Measurements from ENCODE around the gene GSX1.
A peak's percentile ranks its signal among the peaks of the same experiment; 100 is the strongest.
"Not testable (repeated sequence)": the region's sequence is repeated elsewhere in the genome, so short reads cannot be mapped to it uniquely, and the experiment has no call there.

GSX1 gene

GRCh38 chr13:27810461-27810860 is 18.2 kb downstream of the GSX1 start:
- Mint-ChIP-seq H3K4me1 (ENCODE audit: low read depth) (no peaks in the 10 kb centered on the region), H3K36me3 (ENCODE audit: low read depth) (no peaks in the 10 kb centered on the region), H3K9me3 (no peaks in the 10 kb centered on the region), H3K4me3 (no peak overlapping the region), H3K27me3 (peaks cover 63% of the 10 kb centered on the region), H3K27ac (no peak overlapping the region)
- no peak for DNase-seq

GRCh38 chr13:27813826-27814225 is 21.5 kb downstream of the GSX1 start:
- no peaks in the 10 kb centered on the region for H3K36me3 Mint-ChIP-seq (ENCODE audit: low read depth)
- DNase-seq: no peak
- no peaks in the 10 kb centered on the region for H3K9me3 Mint-ChIP-seq
- no peak overlapping the region for H3K27ac Mint-ChIP-seq
- no peaks in the 10 kb centered on the region for H3K4me1 Mint-ChIP-seq (ENCODE audit: low read depth)
- H3K4me3 Mint-ChIP-seq: no peak overlapping the region
- H3K27me3 Mint-ChIP-seq: peaks cover 52% of the 10 kb centered on the region

- not testable (repeated sequence) for H3K4me1 Mint-ChIP-seq (ENCODE audit: low read depth); H3K27ac Mint-ChIP-seq; H3K36me3 Mint-ChIP-seq (ENCODE audit: low read depth); H3K4me3 Mint-ChIP-seq; H3K9me3 Mint-ChIP-seq; DNase-seq
- peaks cover 72% of the 10 kb centered on the region for H3K27me3 Mint-ChIP-seq
These were observed 25.5 kb downstream of the GSX1 start for GRCh38 chr13:27817832-27818231.

- no peaks in the 10 kb centered on the region for H3K4me1 Mint-ChIP-seq (ENCODE audit: low read depth)
These were observed 28.5 kb downstream of the GSX1 start for GRCh38 chr13:27820524-27821482.

GRCh38 chr13:27821566-27821965 is 29.3 kb downstream of the GSX1 start:
- Mint-ChIP-seq H3K36me3 (ENCODE audit: low read depth) (no peaks in the 10 kb centered on the region), H3K9me3 (no peaks in the 10 kb centered on the region), H3K4me3 (no peak overlapping the region)

More at GRCh38 chr13:27820524-27821482, 28.5 kb downstream of the GSX1 start:
- no peak for DNase-seq
- no peak overlapping the region for H3K4me3 Mint-ChIP-seq
- H3K36me3 Mint-ChIP-seq (ENCODE audit: low read depth): no peaks in the 10 kb centered on the region
- H3K27me3 Mint-ChIP-seq: peaks cover 86% of the 10 kb centered on the region
- no peak overlapping the region for H3K27ac Mint-ChIP-seq
- no peaks in the 10 kb centered on the region for H3K9me3 Mint-ChIP-seq

DNA sequence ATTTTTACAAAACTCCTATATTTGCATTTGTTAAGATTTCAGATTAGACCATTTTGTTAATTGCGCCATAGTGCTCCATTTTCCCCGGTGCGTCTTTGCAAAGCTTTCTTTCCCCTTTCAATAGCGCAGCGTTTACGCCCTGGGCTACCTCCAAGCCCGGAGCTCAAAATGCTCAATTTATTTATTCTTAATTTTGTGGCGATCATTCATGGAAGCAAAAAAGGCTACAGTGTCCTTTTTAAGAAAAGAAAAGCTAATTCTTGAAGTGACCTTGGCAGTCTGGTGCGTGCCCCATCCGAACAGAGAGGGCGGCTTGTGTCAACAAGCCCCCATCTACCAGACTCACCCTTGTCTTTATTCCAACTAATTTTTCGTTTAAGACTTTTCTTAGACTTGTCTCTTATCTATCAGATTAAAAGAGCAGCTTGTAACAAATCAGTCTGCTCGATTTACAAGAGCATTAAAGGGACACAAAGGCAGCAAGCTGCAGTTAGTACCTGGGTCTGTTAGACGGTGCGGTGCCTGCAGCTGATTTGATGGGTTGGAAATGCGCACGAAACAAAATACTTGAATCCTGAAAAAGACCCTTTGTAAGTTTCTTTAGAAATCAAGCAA is 30.1 kb downstream of the GSX1 start:
- Mint-ChIP-seq H3K36me3 (ENCODE audit: low read depth) (no peaks in the 10 kb centered on the region), H3K4me3 (no peak overlapping the region), H3K4me1 (ENCODE audit: low read depth) (peaks cover 4% of the 10 kb centered on the region), H3K9me3 (no peaks in the 10 kb centered on the region), H3K27ac (no peak overlapping the region), H3K27me3 (peaks cover 91% of the 10 kb centered on the region)
- no peak for DNase-seq

More at GRCh38 chr13:27821566-27821965, 29.3 kb downstream of the GSX1 start:
- Mint-ChIP-seq H3K4me1 (ENCODE audit: low read depth) (peaks cover 4% of the 10 kb centered on the region), H3K27me3 (peaks cover 88% of the 10 kb centered on the region), H3K27ac (no peak overlapping the region)
- no peak for DNase-seq

- Mint-ChIP-seq H3K36me3 (ENCODE audit: low read depth) (no peaks in the 10 kb centered on the region), H3K4me1 (ENCODE audit: low read depth) (peaks cover 4% of the 10 kb centered on the region), H3K9me3 (no peaks in the 10 kb centered on the region), H3K27ac (no peak overlapping the region), H3K27me3 (peaks cover 92% of the 10 kb centered on the region), H3K4me3 (no peak overlapping the region)
- no peak for DNase-seq
These were observed 30.6 kb downstream of the GSX1 start for GRCh38 chr13:27822873-27823311.

GRCh38 chr13:27824121-27824520 is 31.8 kb downstream of the GSX1 start:
- no peak for DNase-seq
- no peaks in the 10 kb centered on the region for H3K9me3 Mint-ChIP-seq
- H3K27ac Mint-ChIP-seq: no peak overlapping the region
- H3K4me1 Mint-ChIP-seq (ENCODE audit: low read depth): peaks cover 4% of the 10 kb centered on the region
- peaks cover 93% of the 10 kb centered on the region for H3K27me3 Mint-ChIP-seq
- H3K4me3 Mint-ChIP-seq: no peak overlapping the region
- no peaks in the 10 kb centered on the region for H3K36me3 Mint-ChIP-seq (ENCODE audit: low read depth)

DNA sequence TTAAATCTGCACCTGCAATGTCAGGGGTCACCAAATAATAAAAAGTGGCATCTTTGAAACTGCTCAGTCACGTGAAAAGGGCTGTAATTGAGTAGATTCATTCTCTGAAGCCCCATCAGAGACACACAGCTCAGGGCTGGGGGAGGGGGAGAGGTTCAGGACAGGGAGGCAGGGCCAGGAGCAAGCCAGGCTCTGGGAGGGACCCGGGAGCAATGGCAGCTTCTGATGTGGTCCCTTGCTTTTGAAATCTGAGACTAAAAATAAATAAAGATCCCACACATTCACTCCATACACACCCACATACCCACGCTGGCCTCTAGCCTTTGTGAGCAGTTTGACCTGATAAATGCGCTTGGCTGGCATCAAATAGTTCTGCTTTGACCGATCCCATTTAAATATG is 32.8 kb downstream of the GSX1 start:
- Mint-ChIP-seq H3K27me3 (peaks cover 92% of the 10 kb centered on the region), H3K4me1 (ENCODE audit: low read depth) (peaks cover 8% of the 10 kb centered on the region), H3K9me3 (no peaks in the 10 kb centered on the region), H3K27ac (no peak overlapping the region), H3K36me3 (ENCODE audit: low read depth) (no peaks in the 10 kb centered on the region), H3K4me3 (no peak overlapping the region)
- DNase-seq: no peak

DNA sequence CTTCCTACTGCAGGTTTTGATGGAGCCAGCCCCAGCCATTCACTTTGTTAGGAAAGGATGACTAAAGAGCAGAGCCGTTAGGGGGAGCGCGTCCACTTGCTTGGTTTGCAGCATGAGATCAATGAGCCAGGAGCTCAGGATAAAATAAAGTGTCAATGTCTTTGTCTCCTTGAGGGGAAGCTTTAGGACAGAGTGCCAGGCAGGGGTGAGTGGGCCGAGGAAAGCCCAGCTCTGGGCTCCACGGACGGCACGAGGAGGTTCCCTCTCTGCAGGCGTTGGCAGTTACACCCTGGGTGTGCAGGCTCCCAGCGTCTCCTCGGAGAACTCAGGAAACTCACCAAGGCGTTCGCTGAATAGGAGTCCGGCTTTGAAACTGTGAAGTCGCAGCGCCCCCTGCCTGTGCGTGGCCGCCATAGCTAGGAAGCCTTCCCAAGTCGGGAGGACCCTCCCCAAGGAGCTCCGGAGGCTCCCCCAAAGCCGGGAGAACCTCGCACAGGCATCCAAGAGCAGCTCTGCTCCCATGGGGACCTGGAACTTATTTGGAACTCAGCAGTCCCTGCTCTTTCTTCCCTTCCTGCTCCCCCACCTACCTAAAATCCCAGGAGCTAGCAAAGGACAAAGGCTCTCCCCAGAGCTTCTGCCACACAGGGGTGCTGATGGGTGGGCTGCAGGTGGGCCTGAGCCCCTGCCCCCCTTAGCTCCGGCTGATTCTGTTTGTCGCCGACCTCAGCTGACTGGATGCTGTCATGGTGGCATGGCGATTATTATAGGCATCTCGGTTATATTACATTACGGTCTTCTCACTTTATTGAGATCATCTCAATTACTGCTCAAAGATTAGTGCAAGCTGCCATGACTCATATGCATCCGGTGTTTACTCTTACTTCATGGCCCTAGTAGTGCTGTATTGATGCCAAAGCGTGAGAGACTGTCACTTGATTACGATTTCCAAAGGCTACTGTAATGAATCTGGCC is 34.4 kb downstream of the GSX1 start:
- no peaks in the 10 kb centered on the region for H3K36me3 Mint-ChIP-seq (ENCODE audit: low read depth)
- no peaks in the 10 kb centered on the region for H3K9me3 Mint-ChIP-seq
- no peak overlapping the region for H3K4me3 Mint-ChIP-seq
- H3K27ac Mint-ChIP-seq: no peak overlapping the region
- peaks cover 86% of the 10 kb centered on the region for H3K27me3 Mint-ChIP-seq
- peaks cover 9% of the 10 kb centered on the region for H3K4me1 Mint-ChIP-seq (ENCODE audit: low read depth)
- DNase-seq: peak; percentile 81

GRCh38 chr13:27827646-27828045 is 35.4 kb downstream of the GSX1 start:
- H3K4me1 Mint-ChIP-seq (ENCODE audit: low read depth): peaks cover 9% of the 10 kb centered on the region
- H3K9me3 Mint-ChIP-seq: no peaks in the 10 kb centered on the region
- DNase-seq: no peak
- no peaks in the 10 kb centered on the region for H3K36me3 Mint-ChIP-seq (ENCODE audit: low read depth)
- H3K27ac Mint-ChIP-seq: no peak overlapping the region
- peaks cover 84% of the 10 kb centered on the region for H3K27me3 Mint-ChIP-seq
- H3K4me3 Mint-ChIP-seq: no peak overlapping the region

DNA sequence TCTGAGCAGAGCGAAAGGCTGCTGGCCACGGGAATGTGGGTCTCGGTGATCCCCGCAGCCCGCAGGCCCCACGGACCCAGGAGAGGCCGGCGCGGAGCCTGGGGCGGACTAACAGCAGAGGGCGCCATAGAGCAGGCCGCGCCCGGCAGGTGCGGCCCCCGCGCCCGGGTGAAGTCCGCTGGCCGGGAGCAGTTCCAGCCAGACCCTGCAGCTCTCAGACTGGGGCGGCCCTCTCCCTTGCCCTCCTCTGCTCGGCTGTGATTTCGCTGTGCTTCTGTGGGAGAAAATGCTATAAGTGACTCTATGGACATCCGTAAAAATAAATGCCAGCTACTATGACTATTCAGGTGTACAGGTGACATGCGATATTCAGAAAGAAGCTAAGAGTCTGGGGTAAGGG is 37.7 kb downstream of the GSX1 start:
- no peaks in the 10 kb centered on the region for H3K9me3 Mint-ChIP-seq
- H3K36me3 Mint-ChIP-seq (ENCODE audit: low read depth): no peaks in the 10 kb centered on the region
- peaks cover 78% of the 10 kb centered on the region for H3K27me3 Mint-ChIP-seq
- H3K4me3 Mint-ChIP-seq: peak overlapping the region; percentile 47
- peaks cover 9% of the 10 kb centered on the region for H3K4me1 Mint-ChIP-seq (ENCODE audit: low read depth)
- H3K27ac Mint-ChIP-seq: no peak overlapping the region
- peak; percentile 81 for DNase-seq

GRCh38 chr13:27833206-27833605 is 40.9 kb downstream of the GSX1 start:
- DNase-seq: no peak
- peaks cover 5% of the 10 kb centered on the region for H3K4me1 Mint-ChIP-seq (ENCODE audit: low read depth)
- H3K9me3 Mint-ChIP-seq: no peaks in the 10 kb centered on the region
- H3K27me3 Mint-ChIP-seq: peaks cover 54% of the 10 kb centered on the region
- no peak overlapping the region for H3K4me3 Mint-ChIP-seq
- no peaks in the 10 kb centered on the region for H3K36me3 Mint-ChIP-seq (ENCODE audit: low read depth)
- no peak overlapping the region for H3K27ac Mint-ChIP-seq

- DNase-seq: no peak
- Mint-ChIP-seq H3K27me3 (peaks cover 55% of the 10 kb centered on the region), H3K27ac (no peak overlapping the region), H3K4me3 (no peak overlapping the region), H3K9me3 (no peaks in the 10 kb centered on the region), H3K4me1 (ENCODE audit: low read depth) (peaks cover 5% of the 10 kb centered on the region), H3K36me3 (ENCODE audit: low read depth) (no peaks in the 10 kb centered on the region)
These were observed 41.8 kb downstream of the GSX1 start for GRCh38 chr13:27834095-27834494.
